ENCODE measurements around the gene ERVW-1. TPM values are rescaled to one million over a fixed set of nuclear protein-coding genes. Genes with fewer than 3 reads are reported as not detected.

Gene ERVW-1
- total RNA-seq, 1 donor from 2014 or later: not detected

DNA sequence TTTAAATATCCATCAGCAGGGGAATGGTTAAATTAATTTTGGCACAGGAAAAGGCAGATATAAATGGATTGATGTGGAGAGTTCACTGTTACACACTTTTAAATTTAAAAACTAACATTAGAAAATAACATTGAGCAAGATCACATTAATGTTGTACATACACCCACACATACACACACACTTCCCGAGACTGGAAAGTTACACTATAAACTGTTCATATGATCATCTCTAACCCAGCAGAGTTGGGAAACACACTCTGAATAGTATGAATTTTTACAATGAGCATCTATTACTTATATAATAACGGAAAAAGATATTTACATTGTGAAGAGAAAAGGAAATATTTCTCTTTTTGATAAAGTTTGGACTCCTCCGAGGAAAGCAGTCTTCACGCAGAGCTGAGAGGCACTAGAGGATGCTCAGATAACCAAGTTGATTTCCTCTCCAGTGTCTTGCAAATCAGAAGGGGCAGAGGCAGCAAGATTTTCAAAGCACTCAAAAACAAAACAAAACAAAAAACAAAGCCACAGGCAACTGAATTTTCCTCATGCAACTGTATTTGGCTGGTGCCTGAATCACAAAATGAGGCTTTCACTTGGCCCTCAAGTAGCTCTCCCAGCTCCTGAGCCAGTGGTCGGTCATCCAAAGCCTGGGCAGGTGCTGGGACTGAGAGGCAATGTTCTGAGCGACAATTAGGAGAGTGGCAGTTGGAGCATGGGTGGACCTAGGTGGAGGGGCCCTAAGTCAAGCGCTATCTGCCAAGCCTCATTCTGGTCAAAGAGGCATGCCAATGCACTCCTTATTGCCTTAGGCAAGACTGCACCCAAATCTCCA is 40.9 kb downstream of the ERVW-1 start:
- H3K9me3 ChIP-seq (ENCODE audit: low read depth): no peaks in the 10 kb centered on the region

DNA sequence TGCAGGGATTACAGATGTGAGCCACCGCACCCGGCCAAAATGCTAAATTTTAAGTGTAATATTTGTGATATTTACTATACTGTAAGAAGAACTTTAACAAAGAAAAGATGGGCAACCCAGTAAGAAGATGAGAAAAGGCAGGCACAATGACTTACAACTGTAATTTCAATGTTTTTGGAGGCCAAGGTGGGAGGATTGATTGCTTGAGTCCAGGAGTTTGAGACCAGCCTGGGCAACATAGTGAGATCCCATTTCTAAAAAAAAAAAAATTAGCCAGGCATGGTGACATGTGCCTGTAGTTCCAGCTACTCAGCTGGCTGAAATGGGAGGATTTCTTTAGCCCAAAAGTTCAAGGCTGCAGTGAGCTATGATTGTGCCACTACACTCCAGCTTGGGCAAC is 42.2 kb downstream of the ERVW-1 start:
- no peak overlapping the region for H3K4me3 ChIP-seq
- no peak overlapping the region for H3K4me2 ChIP-seq
- Mint-ChIP-seq H3K36me3 (no peaks in the 10 kb centered on the region), H3K27me3 (ENCODE audit: insufficient read depth, low read depth) (peaks cover 7% of the 10 kb centered on the region), H3K27ac (no peak overlapping the region), H3K4me3 (no peak overlapping the region), H3K9me3 (no peaks in the 10 kb centered on the region), H3K4me1 (no peaks in the 10 kb centered on the region)
- H2AFZ ChIP-seq (replicated peaks): no peak overlapping the region
- peaks cover 3% of the 10 kb centered on the region for H3K4me1 ChIP-seq
- H3K9ac ChIP-seq: no peak overlapping the region
- no peaks in the 10 kb centered on the region for H4K20me1 ChIP-seq (ENCODE audit: low read depth)
- no peaks in the 10 kb centered on the region for H3K36me3 ChIP-seq
- no peaks in the 10 kb centered on the region for H3K9me3 ChIP-seq (ENCODE audit: low read depth)
- H3F3A ChIP-seq (ENCODE audit: low read depth): no peaks in the 10 kb centered on the region
- H3K27me3 ChIP-seq: no peaks in the 10 kb centered on the region
- TF ChIP-seq EZH2phosphoT487 (IDR thresholded peaks at IDR 0.05) (no peak), EZH2 (IDR thresholded peaks at IDR 0.05) (no peak)
- TF ChIP-seq, protein P1, sequence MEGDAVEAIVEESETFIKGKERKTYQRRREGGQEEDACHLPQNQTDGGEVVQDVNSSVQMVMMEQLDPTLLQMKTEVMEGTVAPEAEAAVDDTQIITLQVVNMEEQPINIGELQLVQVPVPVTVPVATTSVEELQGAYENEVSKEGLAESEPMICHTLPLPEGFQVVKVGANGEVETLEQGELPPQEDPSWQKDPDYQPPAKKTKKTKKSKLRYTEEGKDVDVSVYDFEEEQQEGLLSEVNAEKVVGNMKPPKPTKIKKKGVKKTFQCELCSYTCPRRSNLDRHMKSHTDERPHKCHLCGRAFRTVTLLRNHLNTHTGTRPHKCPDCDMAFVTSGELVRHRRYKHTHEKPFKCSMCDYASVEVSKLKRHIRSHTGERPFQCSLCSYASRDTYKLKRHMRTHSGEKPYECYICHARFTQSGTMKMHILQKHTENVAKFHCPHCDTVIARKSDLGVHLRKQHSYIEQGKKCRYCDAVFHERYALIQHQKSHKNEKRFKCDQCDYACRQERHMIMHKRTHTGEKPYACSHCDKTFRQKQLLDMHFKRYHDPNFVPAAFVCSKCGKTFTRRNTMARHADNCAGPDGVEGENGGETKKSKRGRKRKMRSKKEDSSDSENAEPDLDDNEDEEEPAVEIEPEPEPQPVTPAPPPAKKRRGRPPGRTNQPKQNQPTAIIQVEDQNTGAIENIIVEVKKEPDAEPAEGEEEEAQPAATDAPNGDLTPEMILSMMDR (IDR thresholded peaks at IDR 0.05): no peak
- H3K27ac ChIP-seq: no peak overlapping the region
- no peaks in the 10 kb centered on the region for H3K79me2 ChIP-seq (ENCODE audit: low read depth)
- DNase-seq (ENCODE audit: low spot score): no peak

More for the DNA sequence above, 40.9 kb downstream of the ERVW-1 start:
- Mint-ChIP-seq H3K27ac (no peak overlapping the region), H3K27me3 (ENCODE audit: insufficient read depth, low read depth) (peaks cover 7% of the 10 kb centered on the region), H3K36me3 (no peaks in the 10 kb centered on the region), H3K9me3 (no peaks in the 10 kb centered on the region), H3K4me1 (no peaks in the 10 kb centered on the region), H3K4me3 (no peak overlapping the region)
- H3F3A ChIP-seq (ENCODE audit: low read depth): no peaks in the 10 kb centered on the region
- H4K20me1 ChIP-seq (ENCODE audit: low read depth): no peaks in the 10 kb centered on the region
- H3K4me3 ChIP-seq: no peak overlapping the region
- no peaks in the 10 kb centered on the region for H3K79me2 ChIP-seq (ENCODE audit: low read depth)
- H3K4me1 ChIP-seq: peaks cover 6% of the 10 kb centered on the region
- H3K27ac ChIP-seq: no peak overlapping the region
- peak overlapping the region; percentile 68 for H2AFZ ChIP-seq (replicated peaks)
- no peak for DNase-seq (ENCODE audit: low spot score)
- H3K9ac ChIP-seq: no peak overlapping the region
- H3K36me3 ChIP-seq: no peaks in the 10 kb centered on the region
- TF ChIP-seq, protein P1 (IDR thresholded peaks at IDR 0.05): no peak
- no peak for TF ChIP-seq EZH2 (IDR thresholded peaks at IDR 0.05)
- TF ChIP-seq EZH2phosphoT487 (IDR thresholded peaks at IDR 0.05): no peak
- H3K4me2 ChIP-seq: no peak overlapping the region
- H3K27me3 ChIP-seq: no peaks in the 10 kb centered on the region

DNA sequence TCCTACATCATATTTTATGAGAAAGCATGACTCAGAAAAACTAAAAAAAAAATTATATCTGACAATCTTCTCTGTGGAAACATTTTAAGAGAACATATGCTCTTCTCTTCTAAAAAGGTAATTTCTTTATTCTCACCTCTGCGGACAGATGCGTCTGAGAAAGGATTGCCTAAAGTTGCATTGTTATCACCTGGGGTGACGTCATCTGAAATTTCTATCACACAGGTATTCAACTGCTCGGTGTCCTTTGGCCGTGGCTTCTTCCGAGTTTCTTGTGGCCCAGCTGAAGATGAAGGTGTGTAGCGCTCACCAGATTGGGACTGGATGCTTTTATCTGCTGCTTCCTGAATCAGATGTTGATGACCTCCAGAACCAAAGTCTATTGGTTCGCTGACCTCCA is 44.7 kb downstream of the ERVW-1 start:
- H4K20me1 ChIP-seq (ENCODE audit: low read depth): no peaks in the 10 kb centered on the region
- no peaks in the 10 kb centered on the region for H3K27me3 ChIP-seq
- Mint-ChIP-seq H3K4me3 (no peak overlapping the region), H3K27me3 (ENCODE audit: insufficient read depth, low read depth) (peaks cover 3% of the 10 kb centered on the region), H3K27ac (no peak overlapping the region), H3K9me3 (no peaks in the 10 kb centered on the region), H3K36me3 (no peaks in the 10 kb centered on the region), H3K4me1 (no peaks in the 10 kb centered on the region)
- H3K36me3 ChIP-seq: no peaks in the 10 kb centered on the region
- no peak overlapping the region for H3K4me2 ChIP-seq
- no peaks in the 10 kb centered on the region for H3K79me2 ChIP-seq (ENCODE audit: low read depth)
- no peaks in the 10 kb centered on the region for H3K9me3 ChIP-seq (ENCODE audit: low read depth)
- no peaks in the 10 kb centered on the region for H3K4me1 ChIP-seq
- H3K27ac ChIP-seq: no peak overlapping the region
- no peak overlapping the region for H3K4me3 ChIP-seq
- no peak overlapping the region for H3K9ac ChIP-seq
- no peak for DNase-seq (ENCODE audit: low spot score)
- no peaks in the 10 kb centered on the region for H3F3A ChIP-seq (ENCODE audit: low read depth)
- TF ChIP-seq, protein P1 (IDR thresholded peaks at IDR 0.05): no peak
- TF ChIP-seq EZH2 (IDR thresholded peaks at IDR 0.05) (no peak), EZH2phosphoT487 (IDR thresholded peaks at IDR 0.05) (no peak)
- H2AFZ ChIP-seq (replicated peaks): no peak overlapping the region
